ENCODE results near the gene URB1.

- TF ChIP-seq CTCF (IDR thresholded peaks at IDR 0.05) (no peak), POLR2A (IDR thresholded peaks at IDR 0.05) (no peak)
Measured at GRCh38 chr21:32371913-32372314, 20.9 kb downstream of the URB1 start.
